ENCODE results near the gene UNC45A. TPM values are rescaled to one million over a fixed set of nuclear protein-coding genes. Genes with fewer than 3 reads are reported as not detected.
"Not testable (repeated sequence)": the region's sequence is repeated elsewhere in the genome, so short reads cannot be mapped to it uniquely, and the experiment has no call there.

The UNC45A gene, protein sequence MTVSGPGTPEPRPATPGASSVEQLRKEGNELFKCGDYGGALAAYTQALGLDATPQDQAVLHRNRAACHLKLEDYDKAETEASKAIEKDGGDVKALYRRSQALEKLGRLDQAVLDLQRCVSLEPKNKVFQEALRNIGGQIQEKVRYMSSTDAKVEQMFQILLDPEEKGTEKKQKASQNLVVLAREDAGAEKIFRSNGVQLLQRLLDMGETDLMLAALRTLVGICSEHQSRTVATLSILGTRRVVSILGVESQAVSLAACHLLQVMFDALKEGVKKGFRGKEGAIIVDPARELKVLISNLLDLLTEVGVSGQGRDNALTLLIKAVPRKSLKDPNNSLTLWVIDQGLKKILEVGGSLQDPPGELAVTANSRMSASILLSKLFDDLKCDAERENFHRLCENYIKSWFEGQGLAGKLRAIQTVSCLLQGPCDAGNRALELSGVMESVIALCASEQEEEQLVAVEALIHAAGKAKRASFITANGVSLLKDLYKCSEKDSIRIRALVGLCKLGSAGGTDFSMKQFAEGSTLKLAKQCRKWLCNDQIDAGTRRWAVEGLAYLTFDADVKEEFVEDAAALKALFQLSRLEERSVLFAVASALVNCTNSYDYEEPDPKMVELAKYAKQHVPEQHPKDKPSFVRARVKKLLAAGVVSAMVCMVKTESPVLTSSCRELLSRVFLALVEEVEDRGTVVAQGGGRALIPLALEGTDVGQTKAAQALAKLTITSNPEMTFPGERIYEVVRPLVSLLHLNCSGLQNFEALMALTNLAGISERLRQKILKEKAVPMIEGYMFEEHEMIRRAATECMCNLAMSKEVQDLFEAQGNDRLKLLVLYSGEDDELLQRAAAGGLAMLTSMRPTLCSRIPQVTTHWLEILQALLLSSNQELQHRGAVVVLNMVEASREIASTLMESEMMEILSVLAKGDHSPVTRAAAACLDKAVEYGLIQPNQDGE
- 57.3 TPM for polyA plus RNA-seq (2013, experiment 1 of 2; ENCODE audit: insufficient read length)
- 53.4 TPM for polyA plus RNA-seq (2013, experiment 2 of 2; ENCODE audit: insufficient read length)

DNA sequence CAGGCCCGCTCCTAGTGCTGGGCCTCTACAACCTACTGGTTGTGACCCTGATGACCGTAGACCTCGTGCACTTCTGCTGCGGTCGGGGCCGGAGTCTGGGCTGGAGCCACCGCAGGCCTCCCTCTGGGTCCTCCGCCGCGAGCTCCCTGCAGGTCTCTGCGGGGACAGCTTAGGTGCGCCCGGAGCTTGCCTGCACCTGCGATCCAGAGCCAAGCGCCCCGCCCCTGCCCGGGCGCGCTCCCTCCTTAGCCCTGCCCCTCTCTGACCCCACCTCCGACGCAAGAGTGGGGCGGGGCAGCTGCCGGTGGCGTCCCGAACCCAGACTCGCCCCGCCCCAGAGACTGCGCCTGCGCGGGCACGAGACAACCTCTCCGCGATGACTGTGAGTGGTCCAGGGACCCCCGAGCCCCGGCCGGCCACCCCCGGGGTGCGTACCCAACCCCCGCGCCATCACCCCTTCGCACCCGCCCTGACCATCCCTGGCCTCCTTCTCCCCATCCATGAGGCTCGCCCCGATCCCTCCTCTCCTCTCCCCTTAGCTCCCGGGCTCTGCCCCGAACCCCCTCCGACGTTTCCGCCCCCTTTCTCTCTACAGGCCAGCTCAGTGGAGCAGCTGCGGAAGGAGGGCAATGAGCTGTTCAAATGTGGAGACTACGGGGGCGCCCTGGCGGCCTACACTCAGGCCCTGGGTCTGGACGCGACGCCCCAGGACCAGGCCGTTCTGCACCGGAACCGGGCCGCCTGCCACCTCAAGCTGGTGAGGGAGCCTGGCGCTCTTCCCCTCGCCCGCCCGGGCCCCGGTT lies at the start of gene UNC45A:
UNC45A (plus strand) TSS at position 337 of the 803 bp plus-strand sequence; CDS start at position 377, 40 bp downstream.
- peak; percentile 84 for DNase-seq

DNA sequence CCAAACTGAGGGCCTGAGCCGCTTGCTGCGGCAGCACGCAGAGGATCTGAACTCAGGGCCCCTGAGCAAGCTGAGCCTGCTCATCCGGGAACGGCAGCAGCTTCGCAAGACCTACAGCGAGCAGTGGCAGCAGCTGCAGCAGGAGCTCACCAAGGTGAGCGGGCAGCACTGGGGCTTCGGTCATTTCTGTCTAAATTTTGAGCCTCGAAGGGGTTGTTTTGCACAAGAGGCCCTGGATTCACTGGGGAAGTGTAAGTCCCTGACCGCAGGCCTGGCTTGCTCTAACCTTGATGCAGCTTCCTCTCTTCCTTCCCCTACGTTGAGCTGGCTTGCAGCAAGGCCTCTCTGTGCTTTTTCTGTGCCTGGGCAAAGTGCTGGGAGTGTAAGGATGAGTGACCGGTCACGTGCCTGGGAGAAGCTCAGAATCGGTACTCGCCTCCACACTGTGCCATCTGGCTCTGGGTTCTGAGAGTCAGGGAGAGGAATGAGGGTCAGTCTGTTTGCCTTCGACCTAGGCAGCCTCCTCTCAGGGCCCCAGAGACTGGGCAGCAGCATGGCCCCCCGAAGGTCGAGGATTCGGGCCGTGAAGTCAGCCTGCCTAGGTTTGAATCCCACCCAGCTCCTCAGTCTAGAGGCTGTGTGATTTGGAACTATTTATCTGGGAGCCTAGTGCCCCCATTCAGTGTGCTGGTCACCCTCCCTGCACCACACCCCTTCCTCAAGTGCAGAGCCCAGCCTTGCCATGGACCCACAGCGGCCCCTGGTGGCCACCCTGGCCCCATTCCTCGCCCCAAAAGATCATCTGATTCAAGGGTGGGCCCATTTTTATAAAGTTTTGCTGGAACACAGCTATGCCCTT lies 49.4 kb upstream of the UNC45A start:
- peak; percentile 69 for DNase-seq

DNA sequence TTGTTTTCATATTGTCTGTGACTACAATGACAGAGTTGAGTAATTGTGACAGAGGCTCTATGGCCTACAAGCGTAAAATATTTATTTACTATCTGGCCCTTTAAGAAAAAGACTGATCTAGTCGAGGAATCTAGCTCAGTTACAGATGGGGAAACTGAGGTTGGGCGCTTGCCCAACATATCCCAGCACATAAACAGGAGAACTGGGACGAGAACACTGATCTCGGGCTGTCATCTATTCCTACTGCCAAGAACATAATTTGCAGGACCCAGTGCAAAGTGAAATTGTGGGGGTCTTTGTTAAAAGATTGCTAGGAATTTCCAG lies 48.8 kb upstream of the UNC45A start:
- DNase-seq: no peak

DNA sequence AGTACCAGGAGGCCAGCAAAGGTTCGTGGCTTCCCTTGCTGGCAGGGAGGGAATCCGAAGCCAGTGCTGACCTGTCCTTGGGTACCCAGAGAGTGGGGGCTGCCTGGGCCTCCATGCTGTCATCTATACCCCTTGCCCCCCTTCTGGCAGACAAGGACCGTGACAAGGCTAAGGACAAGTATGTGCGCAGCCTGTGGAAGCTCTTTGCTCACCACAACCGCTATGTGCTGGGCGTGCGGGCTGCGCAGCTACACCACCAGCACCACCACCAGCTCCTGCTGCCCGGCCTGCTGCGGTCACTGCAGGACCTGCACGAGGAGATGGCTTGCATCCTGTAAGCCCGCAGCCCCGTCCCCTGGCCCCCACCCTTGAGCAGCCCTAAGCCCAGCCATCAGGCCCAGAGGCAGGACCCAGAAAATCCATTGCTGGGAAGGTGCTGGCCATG lies 48.0 kb upstream of the UNC45A start:
- no peak for DNase-seq

DNA sequence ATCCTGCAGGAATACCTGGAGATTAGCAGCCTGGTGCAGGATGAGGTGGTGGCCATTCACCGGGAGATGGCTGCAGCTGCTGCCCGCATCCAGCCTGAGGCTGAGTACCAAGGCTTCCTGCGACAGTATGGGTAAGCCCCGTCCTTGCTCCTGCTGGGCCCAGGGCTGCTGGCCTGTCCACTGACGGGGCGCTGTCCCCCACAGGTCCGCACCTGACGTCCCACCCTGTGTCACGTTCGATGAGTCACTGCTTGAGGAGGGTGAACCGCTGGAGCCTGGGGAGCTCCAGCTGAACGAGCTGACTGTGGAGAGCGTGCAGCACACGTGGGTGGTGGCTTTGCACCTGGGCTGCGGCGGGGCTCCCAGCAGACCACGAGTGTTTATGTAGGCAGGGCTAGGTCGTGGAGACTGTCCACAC lies 45.8 kb upstream of the UNC45A start:
- no peak for DNase-seq

DNA sequence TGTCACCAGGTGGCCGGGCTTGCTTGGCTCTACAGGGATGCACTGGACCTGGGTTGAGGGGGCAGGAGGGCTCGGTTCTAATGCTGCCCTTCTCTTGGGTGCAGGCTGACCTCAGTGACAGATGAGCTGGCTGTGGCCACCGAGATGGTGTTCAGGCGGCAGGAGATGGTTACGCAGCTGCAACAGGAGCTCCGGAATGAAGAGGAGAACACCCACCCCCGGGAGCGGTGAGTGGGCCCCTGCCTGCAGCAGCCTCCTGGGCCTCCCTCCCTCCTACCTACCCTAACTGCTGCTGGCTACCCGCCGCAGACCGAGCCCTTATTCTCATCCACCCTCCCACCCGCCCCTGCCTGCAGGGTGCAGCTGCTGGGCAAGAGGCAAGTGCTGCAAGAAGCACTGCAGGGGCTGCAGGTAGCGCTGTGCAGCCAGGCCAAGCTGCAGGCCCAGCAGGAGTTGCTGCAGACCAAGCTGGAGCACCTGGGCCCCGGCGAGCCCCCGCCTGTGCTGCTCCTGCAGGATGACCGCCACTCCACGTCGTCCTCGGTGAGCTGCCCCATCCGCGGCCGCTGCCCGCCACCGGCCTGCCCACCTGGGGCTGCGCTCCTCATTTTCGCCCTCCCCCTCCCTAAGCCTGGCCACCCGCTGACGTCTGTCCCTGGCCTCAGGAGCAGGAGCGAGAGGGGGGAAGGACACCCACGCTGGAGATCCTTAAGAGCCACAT lies 45.2 kb upstream of the UNC45A start:
- DNase-seq: no peak

DNA sequence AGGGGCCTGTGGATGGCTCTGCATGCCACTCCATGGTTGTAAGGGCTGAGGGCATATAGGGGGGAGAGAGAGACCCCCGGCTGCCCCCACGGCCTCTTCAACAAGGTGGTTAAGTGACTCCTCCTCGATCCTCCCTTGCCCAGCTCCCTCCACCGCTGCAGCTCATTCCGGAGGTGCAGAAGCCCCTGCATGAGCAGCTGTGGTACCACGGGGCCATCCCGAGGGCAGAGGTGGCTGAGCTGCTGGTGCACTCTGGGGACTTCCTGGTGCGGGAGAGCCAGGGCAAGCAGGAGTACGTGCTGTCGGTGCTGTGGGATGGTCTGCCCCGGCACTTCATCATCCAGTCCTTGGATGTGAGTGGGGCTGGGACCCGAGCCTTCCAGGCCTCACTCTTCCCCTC lies 44.2 kb upstream of the UNC45A start:
- no peak for DNase-seq

DNA sequence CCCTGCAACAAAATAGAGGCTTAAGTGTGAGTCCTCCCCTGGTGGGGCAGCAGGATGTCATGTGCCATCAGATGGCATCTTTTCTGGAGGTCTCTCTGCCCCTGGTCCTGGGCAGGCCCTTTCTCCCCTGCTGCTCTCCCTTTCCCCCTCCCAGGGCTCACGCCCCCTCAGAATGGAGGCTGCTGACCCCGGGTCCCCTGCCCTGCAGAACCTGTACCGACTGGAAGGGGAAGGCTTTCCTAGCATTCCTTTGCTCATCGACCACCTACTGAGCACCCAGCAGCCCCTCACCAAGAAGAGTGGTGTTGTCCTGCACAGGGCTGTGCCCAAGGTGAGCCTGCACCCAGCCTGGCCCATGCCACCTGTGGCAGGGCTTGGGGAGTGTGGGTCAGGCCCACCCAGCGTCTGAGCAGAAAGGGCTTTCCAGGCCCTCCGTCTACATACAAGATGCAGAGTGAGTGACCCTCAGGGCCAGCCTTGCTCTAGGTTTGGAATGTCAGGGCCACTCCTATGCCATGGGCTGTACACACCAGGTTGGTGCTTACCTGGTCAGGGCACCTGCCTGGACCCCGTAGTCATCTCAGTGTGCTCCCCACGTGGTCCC lies 43.6 kb upstream of the UNC45A start:
- DNase-seq: no peak

DNA sequence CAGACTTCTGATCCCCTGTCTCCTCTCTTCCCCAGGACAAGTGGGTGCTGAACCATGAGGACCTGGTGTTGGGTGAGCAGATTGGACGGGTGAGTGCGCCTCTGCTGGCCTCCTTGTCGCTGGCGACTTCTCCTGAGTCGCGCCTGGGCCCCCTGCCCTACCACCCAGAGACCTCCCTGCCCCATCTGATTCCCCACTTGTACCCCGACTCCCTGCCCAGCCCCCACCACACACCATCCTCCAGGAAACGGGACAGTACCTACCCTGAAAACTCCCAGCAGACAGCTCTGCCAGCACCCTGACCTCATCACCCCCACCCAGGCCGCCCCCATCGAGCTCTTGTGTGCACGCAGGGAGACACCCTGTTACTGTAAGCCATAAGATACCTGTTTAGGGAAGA lies 43.1 kb upstream of the UNC45A start:
- no peak for DNase-seq

DNA sequence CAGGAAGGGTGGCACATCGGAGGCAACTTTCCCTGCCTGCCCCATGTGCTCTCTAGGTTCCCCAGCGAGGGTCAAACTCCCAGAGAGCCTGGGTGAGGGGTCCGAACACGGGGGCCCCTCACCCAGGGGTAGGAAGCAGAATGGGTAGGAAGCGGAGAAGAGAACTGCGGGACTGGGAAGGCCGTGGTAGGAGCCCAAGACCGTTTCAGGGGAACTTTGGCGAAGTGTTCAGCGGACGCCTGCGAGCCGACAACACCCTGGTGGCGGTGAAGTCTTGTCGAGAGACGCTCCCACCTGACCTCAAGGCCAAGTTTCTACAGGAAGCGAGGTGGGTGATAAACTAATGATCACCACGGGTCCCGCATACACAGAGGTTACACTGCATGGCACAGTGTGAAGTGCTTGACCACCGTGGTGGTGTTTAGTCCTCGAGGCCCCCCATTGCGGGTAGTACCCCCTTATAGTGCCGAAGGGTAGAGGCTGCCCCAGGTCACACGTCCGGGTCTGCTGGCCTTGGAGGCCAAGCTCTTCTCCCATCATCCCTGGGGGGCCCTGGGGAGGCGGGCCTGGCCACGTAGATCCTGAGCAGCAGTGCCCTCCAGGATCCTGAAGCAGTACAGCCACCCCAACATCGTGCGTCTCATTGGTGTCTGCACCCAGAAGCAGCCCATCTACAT lies 42.4 kb upstream of the UNC45A start:
- DNase-seq: no peak

DNA sequence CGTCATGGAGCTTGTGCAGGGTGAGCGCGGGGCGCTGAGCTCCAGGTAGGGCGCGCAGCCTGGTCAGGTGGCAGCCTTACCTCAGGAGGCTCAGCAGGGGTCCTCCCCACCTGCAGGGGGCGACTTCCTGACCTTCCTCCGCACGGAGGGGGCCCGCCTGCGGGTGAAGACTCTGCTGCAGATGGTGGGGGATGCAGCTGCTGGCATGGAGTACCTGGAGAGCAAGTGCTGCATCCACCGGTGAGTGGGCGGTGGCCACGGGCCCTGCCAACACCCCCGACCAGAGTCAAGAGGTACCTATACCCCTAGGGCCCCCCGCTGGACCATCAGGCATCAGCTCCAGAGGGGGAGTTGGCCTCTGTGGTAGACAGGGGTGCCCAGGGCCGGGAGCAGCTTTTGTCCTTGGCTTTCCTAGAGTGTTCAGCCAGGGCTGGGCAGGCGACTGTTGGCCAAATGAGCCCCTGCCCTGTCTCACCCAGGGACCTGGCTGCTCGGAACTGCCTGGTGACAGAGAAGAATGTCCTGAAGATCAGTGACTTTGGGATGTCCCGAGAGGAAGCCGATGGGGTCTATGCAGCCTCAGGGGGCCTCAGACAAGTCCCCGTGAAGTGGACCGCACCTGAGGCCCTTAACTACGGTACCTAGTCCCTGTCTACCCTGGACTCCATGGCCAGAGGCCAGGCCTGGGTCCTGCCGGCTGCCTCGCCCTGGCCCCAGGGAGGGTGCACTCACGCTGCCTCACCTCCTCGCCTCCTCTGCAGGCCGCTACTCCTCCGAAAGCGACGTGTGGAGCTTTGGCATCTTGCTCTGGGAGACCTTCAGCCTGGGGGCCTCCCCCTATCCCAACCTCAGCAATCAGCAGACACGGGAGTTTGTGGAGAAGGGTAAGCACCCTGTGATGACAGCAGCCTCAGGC lies 41.7 kb upstream of the UNC45A start:
- DNase-seq: no peak

DNA sequence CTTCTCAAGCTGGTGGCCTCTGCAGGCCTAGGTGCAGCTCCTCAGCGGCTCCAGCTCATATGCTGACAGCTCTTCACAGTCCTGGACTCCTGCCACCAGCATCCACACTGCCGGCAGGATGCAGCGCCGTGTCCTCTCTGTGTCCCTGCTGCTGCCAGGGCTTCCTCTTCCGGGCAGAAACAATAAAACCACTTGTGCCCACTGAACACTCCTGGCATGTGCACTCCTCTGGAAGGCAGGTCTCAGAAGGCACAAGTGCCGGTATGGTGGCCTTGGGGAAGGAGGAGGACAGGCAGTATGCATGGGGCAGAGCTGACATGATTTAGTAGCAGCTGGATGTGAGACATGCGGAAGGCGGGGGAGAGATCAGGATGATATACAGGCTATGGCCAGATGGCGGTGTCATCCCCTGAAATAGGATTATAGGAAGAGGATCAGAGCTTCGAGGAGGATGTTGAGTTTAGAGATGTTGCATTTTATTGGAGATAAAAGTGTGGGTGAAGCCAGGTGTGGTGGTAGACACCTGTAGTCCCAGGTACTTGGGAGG lies 39.4 kb upstream of the UNC45A start:
- DNase-seq: peak; percentile 41

DNA sequence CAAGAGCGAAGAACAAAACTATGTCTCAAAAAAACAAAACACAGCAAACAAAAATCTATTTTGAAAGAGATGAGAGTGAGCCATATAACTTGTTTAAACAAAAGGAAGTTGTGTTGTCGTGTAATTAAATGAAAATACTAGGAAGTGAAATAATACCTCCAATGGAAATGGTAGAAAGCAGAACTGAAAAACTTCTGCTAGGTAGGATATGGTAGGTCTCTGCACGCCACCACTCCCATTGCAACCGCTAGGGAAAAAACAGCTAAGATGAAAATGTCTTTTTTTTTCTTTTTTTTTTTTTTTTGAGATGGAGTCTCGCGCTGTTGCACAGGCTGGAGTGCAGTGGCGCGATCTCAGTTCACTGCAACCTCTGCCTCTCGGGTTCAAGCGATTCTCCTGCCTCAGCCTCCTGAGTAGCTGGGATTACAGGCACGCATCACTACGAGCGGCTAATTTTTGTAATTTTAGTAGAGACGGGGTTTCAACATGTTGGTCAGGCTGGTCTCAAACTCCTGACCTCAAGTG lies 37.9 kb upstream of the UNC45A start:
- DNase-seq: not testable (repeated sequence)

DNA sequence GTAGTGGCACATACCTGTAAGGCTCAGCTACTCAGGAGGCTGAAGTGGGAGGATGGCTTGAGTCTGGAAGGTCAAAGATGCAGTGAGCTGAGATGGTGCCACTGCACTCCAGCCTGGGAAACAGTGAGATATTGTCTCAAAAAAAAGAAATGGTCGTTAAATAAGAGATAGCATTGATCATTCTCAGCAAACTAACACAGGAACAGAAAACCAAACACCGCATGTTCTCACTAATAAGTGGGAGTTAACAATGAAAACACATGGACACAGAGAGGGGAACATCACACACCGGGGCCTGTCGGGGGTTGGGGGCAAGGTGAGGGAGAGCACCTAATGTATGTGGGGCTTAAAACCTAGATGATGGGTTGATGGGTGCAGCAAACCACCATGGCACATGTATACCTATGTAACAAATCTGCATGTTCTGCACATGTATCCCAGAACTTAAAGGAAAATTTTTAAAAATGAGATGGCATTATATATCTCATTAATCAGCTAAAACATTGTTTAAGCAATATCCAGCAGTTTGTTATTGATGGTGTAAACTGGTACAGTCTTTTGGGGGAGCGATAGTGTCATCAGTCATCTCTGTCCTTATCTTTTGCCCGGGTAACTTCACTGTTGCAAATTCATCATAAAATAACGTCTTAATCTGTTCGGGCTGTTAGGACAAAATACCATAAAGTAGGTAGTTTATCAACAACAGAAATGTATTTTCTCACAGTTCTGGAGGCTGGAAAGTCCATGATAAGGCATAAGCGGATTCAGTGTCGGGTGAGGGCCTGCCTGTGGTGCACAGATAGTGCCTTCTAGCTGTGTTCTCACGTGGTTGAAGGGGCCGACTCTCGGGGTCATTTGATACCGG lies 33.7 kb upstream of the UNC45A start:
- DNase-seq: no peak

DNA sequence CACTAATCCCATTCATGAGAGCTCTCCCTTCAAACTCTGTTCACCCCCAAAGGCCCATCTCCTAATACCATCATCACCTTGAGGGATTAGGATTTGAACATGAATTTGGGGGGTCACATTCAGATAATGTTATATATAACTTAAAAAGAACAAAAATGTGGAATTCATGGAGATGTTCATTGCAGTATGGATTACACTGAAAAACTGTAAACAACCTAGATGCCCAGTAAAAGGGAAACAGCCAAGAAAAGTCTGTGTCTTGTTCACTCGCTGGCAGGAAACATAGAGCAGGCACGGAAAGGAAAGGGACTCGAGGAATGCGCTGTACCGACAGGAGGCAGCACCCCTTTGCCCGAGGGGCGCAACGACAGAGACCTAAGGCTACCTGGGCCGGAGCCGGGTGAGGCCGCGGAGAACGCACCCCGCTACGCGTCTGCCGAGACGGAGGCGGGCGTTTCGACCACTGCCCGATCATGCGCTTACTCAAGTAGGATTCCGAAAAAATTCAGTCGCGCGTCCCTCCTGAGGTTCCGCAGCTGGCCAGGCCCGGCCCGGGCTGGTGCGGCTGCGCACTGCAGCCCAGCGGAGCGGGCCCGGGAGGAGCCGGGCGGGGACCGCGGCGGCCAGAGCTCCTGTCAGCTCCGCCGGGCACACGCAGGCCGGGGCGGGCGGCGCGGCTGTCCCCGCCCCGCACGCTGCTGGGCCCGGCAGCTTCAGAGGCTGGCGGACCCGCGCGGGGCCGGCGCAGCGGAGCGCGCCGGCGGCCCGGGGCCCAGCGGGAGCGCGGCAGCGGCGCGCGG lies 32.8 kb upstream of the UNC45A start:
- DNase-seq: peak; percentile 81
